ENCODE results near the gene PPP1R15B. TPM values are rescaled to one million over a fixed set of nuclear protein-coding genes. Genes with fewer than 3 reads are reported as not detected.

Gene PPP1R15B
- total RNA-seq, 4 donors from 2014 or later: 44.4 to 53.2 (median 50.9) TPM

- H3K36me3 ChIP-seq: no peaks in the 10 kb centered on the region
- peak overlapping the region in 3 of 4 donors; percentile 50 to 100 (median 96) for H3K27ac ChIP-seq
- ATAC-seq: no peak
- H3K4me3 ChIP-seq: no peak overlapping the region
- H3K9me3 ChIP-seq: no peaks in the 10 kb centered on the region
- 86 to 100% methylated on average over 1 of the region's 1 CpG for WGBS, 2 donors (ENCODE audit: low coverage in 1 of 2)
- no peaks in the 10 kb centered on the region for H3K27me3 ChIP-seq
- H3K4me1 ChIP-seq: peaks cover 3 to 38% (median 6%) of the 10 kb centered on the region in 3 donors
- TF ChIP-seq CTCF (IDR thresholded peaks at IDR 0.05) (no peak), POLR2A (IDR thresholded peaks at IDR 0.05) (no peak), EP300 (IDR thresholded peaks at IDR 0.05) (no peak)
These were observed 1.5 kb upstream of the PPP1R15B start for GRCh38 chr1:204413170-204413535.

- H3K4me1 ChIP-seq: peaks cover 0 to 28% (median 0%) of the 10 kb centered on the region in 3 donors
- TF ChIP-seq POLR2A (IDR thresholded peaks at IDR 0.05) (peak in 1 of 2 donors; percentile 7), EP300 (IDR thresholded peaks at IDR 0.05) (no peak)
- H3K36me3 ChIP-seq: no peaks in the 10 kb centered on the region
- peak overlapping the region; percentile 49 to 94 for H3K4me3 ChIP-seq
- WGBS, 2 donors (ENCODE audit: low coverage in 1 of 2): 0% methylated on average over 1 to 4 of the region's 38 CpGs
- H3K9me3 ChIP-seq: no peaks in the 10 kb centered on the region
- H3K27ac ChIP-seq: peak overlapping the region; percentile 86 to 100 (median 98)
- peak; percentile 29 for ATAC-seq
- H3K27me3 ChIP-seq: no peaks in the 10 kb centered on the region
These were observed 748 bp downstream of the PPP1R15B start for GRCh38 chr1:204410688-204411450.

- ATAC-seq: no peak
- Histone ChIP-seq H3K27ac (peak overlapping the region; percentile 86 to 100 (median 98)), H3K4me1 (peaks cover 5 to 36% (median 6%) of the 10 kb centered on the region in 3 donors)
These were observed 1.6 kb downstream of the PPP1R15B start for GRCh38 chr1:204409836-204410687.

GRCh38 chr1:204409123-204409522 is 2.5 kb downstream of the PPP1R15B start:
- Histone ChIP-seq H3K4me1 (peaks cover 5 to 45% (median 10%) of the 10 kb centered on the region in 3 donors), H3K4me3 (peak overlapping the region; percentile 49 to 94), H3K9me3 (no peaks in the 10 kb centered on the region), H3K27me3 (no peaks in the 10 kb centered on the region), H3K36me3 (peaks cover 5 to 17% of the 10 kb centered on the region in 2 donors), H3K27ac (peak overlapping the region; percentile 86 to 100 (median 98))
- ATAC-seq: no peak
- 0% methylated on average over 3 of the region's 3 CpGs for WGBS, 2 donors (ENCODE audit: low coverage in 1 of 2)
- TF ChIP-seq CTCF (IDR thresholded peaks at IDR 0.05) (no peak), POLR2AphosphoS5 (IDR thresholded peaks at IDR 0.05) (no peak), EP300 (IDR thresholded peaks at IDR 0.05) (no peak), POLR2A (IDR thresholded peaks at IDR 0.05) (no peak)

More at GRCh38 chr1:204409836-204410687, 1.6 kb downstream of the PPP1R15B start:
- no peaks in the 10 kb centered on the region for H3K9me3 ChIP-seq
- 0% methylated on average over 3 to 7 of the region's 10 CpGs for WGBS, 2 donors (ENCODE audit: low coverage in 1 of 2)
- H3K36me3 ChIP-seq: peaks cover 0 to 7% of the 10 kb centered on the region in 2 donors
- H3K27me3 ChIP-seq: no peaks in the 10 kb centered on the region
- H3K4me3 ChIP-seq: peak overlapping the region; percentile 49 to 94
- TF ChIP-seq POLR2A (IDR thresholded peaks at IDR 0.05) (no peak), CTCF (IDR thresholded peaks at IDR 0.05) (no peak), POLR2AphosphoS5 (IDR thresholded peaks at IDR 0.05) (no peak), EP300 (IDR thresholded peaks at IDR 0.05) (no peak)

GRCh38 chr1:204408602-204409001 is 3.0 kb downstream of the PPP1R15B start:
- TF ChIP-seq POLR2A (IDR thresholded peaks at IDR 0.05): no peak
- no peak for TF ChIP-seq POLR2AphosphoS5 (IDR thresholded peaks at IDR 0.05)
- TF ChIP-seq CTCF (IDR thresholded peaks at IDR 0.05): no peak
- TF ChIP-seq EP300 (IDR thresholded peaks at IDR 0.05): no peak
- 0% methylated on average over 1 of the region's 1 CpG for WGBS, 2 donors (ENCODE audit: low coverage in 1 of 2)
- no peak for ATAC-seq
- peaks cover 5 to 22% of the 10 kb centered on the region in 2 donors for H3K36me3 ChIP-seq
- no peaks in the 10 kb centered on the region for H3K27me3 ChIP-seq
- H3K4me3 ChIP-seq: peak overlapping the region; percentile 49 to 94
- peak overlapping the region; percentile 86 to 100 (median 98) for H3K27ac ChIP-seq
- no peaks in the 10 kb centered on the region for H3K9me3 ChIP-seq
- H3K4me1 ChIP-seq: peaks cover 5 to 49% (median 10%) of the 10 kb centered on the region in 3 donors

Data from gastroesophageal sphincter (tissue), 4 donors.